AG04450 (cell line): Measurements from ENCODE around the gene MARK1. TPM values are rescaled to one million over a fixed set of nuclear protein-coding genes. Genes with fewer than 3 reads are reported as not detected.

ENCODE experiments used
- CTCF ChIA-PET: fragments of 300-600, 350-600 bp; formaldehyde crosslinking; extraction: SDS; loops from one replicate; lab custom pipeline; 2022; ENCODE audit warnings: antibody characterized with exemption, inconsistent platforms; lab: Charles Lee
- POLR2A ChIA-PET: fragments of 350-600 bp; formaldehyde crosslinking; extraction: SDS; loops from one replicate; lab custom pipeline; 2021; ENCODE audit warnings: antibody characterized with exemption, inconsistent platforms; lab: Yijun Ruan, JAX
- DNase-seq: peaks from one replicate; pipeline ENCODE4 v3.0.0-alpha.2; 2011; ENCODE audit warnings: low read depth, low spot score
- H3K27ac ChIP-seq: one replicate; pipeline ENCODE4 v1.5.1; 2012; ENCODE audit warnings: low read depth, low read length, control low read depth
- H3K27me3 ChIP-seq: one replicate; pipeline ENCODE4 v1.6.0; 2012; ENCODE audit warnings: low read length; ENCODE audit not compliant: control insufficient read depth, insufficient read depth
- H3K4me3 ChIP-seq: 2 replicates; pipeline ENCODE4 v1.5.1; 2011; ENCODE audit warnings: mild to moderate bottlenecking, low read depth, low read length, control low read depth
- H3K9me3 ChIP-seq: 2 replicates; pipeline ENCODE4 v1.5.1; 2012; ENCODE audit warnings: low read length; ENCODE audit not compliant: control insufficient read depth, insufficient read depth
- polyA plus RNA-seq: library from polyadenylated mRNA; depleted of rRNA; stranded (reverse); fragments of >200 nt; gene quantifications from 2 replicates; pipeline ENCODE4 v1.2.3, GENCODE V29; 2011
- TF ChIP-seq, protein P1 (sequence below): IDR thresholded peaks from 2 replicates; pipeline ENCODE4 v1.5.1; 2011; ENCODE audit warnings: low read depth, low read length, control low read depth, inconsistent platforms

Gene MARK1
- polyA plus RNA-seq, 1 experiment = not detected

- Histone ChIP-seq H3K9me3 (no peaks in the 10 kb centered on the region), H3K4me3 (no peak overlapping the region), H3K27me3 (no peaks in the 10 kb centered on the region), H3K27ac (no peak overlapping the region)
- ChIA-PET POLR2A (no interaction called here), CTCF (no interaction called here)
- TF ChIP-seq, protein P1, sequence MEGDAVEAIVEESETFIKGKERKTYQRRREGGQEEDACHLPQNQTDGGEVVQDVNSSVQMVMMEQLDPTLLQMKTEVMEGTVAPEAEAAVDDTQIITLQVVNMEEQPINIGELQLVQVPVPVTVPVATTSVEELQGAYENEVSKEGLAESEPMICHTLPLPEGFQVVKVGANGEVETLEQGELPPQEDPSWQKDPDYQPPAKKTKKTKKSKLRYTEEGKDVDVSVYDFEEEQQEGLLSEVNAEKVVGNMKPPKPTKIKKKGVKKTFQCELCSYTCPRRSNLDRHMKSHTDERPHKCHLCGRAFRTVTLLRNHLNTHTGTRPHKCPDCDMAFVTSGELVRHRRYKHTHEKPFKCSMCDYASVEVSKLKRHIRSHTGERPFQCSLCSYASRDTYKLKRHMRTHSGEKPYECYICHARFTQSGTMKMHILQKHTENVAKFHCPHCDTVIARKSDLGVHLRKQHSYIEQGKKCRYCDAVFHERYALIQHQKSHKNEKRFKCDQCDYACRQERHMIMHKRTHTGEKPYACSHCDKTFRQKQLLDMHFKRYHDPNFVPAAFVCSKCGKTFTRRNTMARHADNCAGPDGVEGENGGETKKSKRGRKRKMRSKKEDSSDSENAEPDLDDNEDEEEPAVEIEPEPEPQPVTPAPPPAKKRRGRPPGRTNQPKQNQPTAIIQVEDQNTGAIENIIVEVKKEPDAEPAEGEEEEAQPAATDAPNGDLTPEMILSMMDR = no peak
- no peak for DNase-seq
Observed at GRCh38 chr1:220655509-220655908, 127.6 kb downstream of the MARK1 start.

DNA sequence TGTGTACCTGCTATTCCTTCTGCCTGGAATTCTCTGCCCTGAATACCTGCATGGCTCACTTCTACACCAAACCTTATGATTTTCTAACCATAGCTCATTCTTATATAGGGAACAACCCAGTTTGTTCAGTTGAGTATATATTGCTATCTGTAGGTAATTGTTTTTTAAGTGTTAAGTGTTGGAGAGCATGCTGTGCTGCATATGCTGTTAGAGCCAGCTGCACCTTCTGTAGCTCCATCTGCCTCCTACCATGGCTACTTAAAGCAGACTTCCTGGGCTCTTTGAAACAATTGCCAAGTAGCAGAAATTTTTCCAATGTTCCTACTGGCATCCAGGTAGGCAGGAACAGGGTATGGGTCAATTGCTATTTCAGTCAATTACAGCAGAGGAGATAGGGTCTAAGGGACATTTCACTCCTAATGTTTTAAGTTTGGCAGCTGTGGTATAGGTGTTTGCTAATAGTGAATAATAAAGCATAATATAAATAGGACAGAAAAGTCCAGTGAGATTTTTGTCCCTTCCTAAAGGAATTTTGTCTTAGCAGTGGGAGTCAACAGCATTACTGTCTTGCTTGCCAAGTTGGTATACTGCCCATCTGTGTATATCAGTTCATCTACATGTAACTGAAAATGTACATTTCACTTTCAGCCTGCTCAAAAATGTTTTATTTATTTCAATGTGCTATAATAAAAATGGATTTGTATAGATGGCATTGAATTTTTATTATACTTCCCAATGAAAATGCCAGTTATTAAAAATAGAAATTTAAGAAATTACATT, 128.2 kb downstream of the MARK1 start:
- Histone ChIP-seq H3K27ac (no peak overlapping the region), H3K4me3 (no peak overlapping the region), H3K9me3 (no peaks in the 10 kb centered on the region), H3K27me3 (no peaks in the 10 kb centered on the region)
- ChIA-PET POLR2A (no interaction called here), CTCF (no interaction called here)
- no peak for DNase-seq
- TF ChIP-seq, protein P1 = no peak

DNA sequence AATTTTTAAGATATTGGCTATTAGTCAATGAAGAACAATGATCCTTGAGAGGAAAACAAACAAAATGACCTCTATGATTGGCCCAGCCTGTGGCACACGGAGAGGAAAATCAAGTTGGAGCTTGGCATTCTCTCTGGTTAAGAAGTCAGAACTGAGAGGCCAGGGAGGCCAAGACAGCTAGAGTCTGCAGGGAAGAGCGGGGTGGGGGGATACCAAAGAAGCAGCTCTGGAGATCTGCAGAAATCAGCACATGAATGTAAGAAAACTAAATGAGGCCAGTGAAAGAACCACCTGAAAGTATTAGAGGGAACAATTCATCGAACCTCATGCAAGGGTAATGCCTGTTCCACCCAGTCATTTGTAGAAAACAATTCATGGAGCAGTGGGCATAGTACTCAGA, 138.4 kb downstream of the MARK1 start:
- H3K4me3 ChIP-seq = no peak overlapping the region
- ChIA-PET POLR2A (no interaction called here), CTCF (interaction anchor here (0.9 kb wide), 1 partner anchor 67 kb away, joined by 4 read pairs; no protein-coding TSS in a partner anchor)
- H3K27ac ChIP-seq = no peak overlapping the region
- no peaks in the 10 kb centered on the region for H3K9me3 ChIP-seq
- no peaks in the 10 kb centered on the region for H3K27me3 ChIP-seq
- TF ChIP-seq, protein P1 = no peak
- DNase-seq = no peak

DNA sequence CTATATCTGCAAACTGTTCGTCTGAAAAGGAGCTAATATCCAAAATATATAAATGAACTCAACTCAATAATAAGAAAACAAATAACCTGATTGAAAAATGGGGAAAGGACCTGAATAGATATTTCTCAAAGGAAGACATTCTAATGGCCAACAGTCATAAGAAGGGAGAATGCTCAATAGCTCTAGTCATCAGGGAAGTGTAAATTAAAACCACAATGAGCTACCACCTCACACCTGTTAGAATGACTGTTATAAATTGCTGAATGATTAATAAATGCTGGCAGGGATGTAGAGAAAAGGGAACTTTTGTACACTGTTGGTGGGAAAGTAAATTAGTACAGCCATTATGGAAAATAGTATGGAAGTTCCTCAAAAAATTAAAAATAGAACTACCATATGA, 141.1 kb downstream of the MARK1 start:
- Histone ChIP-seq H3K4me3 (no peak overlapping the region), H3K9me3 (no peaks in the 10 kb centered on the region), H3K27me3 (no peaks in the 10 kb centered on the region), H3K27ac (no peak overlapping the region)
- DNase-seq = no peak
- POLR2A ChIA-PET = no interaction called here
- TF ChIP-seq, protein P1 = no peak
- CTCF ChIA-PET = no interaction called here

- DNase-seq = no peak
- H3K4me3 ChIP-seq = no peak overlapping the region
- ChIA-PET CTCF (no interaction called here), POLR2A (no interaction called here)
- TF ChIP-seq, protein P1 = no peak
- H3K27me3 ChIP-seq = no peaks in the 10 kb centered on the region
- H3K27ac ChIP-seq = no peak overlapping the region
- no peaks in the 10 kb centered on the region for H3K9me3 ChIP-seq
Observed at GRCh38 chr1:220670365-220670764, 142.4 kb downstream of the MARK1 start.
